ENCODE data around the gene GSK3A.

GSK3A gene

DNA sequence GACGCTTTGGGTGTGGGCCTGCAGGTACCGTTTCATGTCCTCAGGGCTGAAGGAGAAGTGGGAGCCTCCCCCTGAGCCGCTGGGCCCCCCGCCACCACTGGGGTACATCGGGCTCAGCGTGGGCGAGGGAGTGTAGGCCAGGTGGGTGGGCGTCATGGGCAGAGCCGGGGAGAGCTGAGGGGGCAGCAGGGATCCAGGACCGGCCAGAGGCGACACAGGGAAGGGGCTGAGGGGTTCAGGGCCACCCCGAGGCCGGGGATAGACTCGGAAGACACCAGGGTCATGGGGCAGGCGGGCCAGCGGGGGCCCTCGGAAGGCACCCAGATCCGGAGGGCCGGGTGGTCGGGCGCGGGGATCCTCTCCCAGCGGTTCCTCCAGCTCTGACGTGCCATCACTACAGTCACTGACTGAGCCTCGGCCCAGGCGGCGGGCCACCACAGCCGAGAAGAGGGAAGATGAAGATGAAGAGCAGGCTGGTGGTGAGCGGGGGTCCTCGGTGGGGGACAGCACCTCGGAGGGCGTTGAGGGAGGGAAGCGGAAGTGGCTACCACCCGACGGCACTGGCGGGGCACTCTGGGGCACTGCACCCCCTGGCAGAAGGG is 6.8 kb upstream of the GSK3A start:
- DNase-seq (ENCODE audit: low spot score): no peak

DNA sequence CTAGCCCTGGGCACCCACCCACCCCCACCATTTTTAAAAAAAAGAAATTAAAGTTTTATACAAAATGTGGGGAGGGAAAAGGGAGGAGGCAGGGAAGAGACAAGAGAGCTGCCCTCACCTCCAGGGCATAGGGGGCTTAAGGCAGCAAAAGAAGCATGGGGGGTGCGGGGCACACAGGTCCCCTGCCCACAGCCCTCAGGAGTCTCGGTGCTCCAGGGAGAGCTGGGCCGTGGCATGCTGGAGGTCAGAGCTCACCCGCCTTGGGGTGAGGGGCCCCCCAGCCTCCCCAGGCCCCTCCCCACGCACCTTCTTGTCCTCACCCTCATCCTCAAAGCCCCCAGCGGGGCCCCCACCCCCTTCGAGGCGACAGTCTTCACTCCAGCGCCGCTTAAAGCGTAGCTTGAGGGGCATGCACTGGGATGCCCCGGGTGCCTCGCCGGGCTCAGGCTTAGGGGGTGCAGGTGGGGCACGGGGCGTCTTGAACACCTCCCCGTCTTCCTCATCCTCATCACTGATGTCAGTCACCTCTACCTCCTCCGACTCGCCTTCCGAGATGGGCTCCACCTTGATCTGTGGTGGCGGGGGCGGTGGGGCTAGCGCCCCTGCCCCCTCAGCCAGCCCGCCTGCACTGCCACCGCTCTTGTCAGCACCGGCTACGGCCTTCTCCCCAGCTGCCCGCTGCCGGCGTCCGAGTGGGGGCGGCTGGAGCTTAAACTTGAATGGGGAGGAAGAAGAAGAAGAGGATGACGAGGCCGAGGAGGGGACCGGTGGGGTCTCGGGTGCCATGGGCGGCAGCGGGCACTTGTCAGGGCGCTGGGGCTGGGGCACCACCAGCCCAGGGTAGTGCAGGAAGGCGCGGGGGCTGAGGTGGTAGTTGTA is 6.1 kb upstream of the GSK3A start:
- DNase-seq (ENCODE audit: low spot score): no peak

DNA sequence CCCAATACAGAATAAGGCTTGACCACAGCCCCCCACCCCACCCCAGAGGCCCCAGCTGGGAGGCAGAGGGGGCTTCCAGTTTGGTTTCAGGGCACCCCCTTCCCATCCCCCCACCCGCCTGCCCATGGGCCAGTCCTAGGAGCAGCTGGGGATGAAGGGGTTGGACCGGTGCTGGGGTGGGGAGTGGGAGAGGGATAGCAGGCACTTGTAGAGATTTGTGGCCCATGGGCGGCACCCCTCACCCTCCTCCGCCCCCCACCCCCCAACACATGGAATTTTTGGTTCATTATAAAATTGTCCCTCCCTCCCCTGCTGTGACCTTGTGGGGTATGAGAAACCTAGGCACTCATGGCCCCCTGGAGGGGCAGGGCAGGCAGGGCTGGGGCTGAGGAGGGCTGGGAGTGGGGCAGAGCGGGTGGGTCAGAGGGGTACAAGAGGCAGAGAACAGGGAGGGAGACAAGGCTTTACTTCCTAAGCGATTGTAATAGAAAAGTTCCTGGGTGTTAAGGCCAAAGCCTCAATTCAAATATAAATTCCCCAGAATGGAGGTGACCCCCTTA is 5.3 kb upstream of the GSK3A start:
- no peak for DNase-seq (ENCODE audit: low spot score)

DNA sequence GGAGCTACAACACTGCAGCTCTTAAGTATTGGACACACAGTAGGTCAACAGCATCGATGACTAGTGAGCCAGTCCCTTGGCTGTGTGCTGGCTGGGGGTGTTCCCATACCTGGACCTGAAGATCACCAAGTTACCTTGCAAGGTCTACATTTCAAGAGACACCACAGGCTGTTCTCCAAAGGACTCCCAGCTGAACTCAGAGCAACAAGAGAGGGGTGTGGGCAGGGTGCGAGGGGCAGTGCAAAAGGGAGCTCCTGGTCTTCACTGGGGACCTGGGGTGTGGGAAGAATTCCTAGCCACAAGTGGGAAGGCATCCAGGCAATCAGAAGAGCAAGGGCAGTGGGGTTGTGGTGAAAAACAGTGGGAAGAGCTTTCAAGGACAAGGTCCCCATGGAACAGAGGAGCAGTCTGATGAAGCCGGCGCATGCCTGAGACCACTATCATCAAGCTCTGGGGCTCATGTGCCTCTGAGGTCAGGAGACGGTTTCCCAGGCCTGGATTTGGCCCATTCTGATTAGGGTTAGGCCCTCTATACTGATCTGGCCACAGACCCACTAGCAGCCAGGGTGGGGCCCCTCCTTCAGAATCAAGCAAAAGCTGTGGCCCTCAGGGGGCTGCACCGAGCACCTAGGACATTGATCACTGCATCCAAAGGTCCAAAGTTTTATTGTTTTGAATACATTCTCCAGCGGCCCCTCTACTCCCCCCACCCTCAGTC is 4.7 kb upstream of the GSK3A start:
- no peak for DNase-seq (ENCODE audit: low spot score)

DNA sequence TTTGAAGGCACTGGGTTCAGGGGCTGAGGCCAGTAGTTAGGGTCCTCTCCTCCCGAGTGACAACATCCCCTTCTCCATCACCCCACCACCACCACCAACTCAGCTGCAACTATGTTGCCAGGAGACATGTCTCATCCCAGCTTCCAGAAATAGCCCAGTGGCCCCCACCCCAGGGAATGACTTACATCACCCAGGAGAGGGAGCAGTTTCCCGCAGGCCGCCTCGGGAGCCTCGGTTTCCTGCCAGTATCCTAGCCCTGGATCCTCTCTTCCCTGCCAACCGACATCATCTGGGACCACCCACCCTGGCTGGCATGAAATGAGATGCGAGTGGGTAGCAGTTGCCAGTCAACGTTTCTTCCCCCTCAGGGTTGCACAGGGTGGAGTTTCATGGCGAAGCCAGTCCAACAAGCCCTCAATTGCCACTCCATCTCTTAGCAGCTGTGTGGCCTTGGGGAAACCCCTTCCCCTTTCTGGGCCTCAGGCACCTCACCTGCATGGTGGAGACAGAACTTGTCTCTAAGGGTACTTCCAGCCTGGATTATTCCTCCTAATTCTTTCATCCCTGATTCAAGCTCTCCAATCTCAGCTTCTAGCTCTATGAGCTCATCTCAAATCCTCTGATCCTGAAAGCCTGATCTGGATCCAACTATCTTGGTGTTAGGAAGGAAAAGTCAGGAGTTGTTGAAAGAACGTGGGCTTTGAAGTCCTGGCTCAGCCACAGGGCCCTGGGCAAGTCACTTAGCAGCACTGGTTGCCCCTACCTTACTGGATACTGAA is 3.9 kb upstream of the GSK3A start:
- peak; percentile 85 for DNase-seq (ENCODE audit: low spot score)

DNA sequence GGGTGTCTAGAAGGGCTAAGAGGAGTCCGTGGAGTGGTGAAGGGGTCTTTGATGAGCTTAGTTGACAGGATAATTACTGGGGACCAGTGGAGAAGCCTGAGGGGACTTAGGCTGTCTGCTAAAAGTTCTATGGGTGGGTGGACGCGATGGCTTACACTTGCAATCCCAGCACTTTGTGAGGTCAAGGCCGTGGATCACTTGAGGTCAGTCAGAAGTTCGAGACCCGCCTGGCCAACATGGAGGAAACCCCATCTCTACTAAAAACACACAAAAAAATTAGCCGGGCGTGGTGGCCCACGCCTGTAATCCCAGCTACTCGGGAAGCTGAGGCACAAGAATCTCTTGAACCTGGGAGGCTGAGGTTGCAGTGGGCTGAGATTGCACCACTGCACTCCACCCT is 2.8 kb upstream of the GSK3A start:
- no peak for DNase-seq (ENCODE audit: low spot score)

DNA sequence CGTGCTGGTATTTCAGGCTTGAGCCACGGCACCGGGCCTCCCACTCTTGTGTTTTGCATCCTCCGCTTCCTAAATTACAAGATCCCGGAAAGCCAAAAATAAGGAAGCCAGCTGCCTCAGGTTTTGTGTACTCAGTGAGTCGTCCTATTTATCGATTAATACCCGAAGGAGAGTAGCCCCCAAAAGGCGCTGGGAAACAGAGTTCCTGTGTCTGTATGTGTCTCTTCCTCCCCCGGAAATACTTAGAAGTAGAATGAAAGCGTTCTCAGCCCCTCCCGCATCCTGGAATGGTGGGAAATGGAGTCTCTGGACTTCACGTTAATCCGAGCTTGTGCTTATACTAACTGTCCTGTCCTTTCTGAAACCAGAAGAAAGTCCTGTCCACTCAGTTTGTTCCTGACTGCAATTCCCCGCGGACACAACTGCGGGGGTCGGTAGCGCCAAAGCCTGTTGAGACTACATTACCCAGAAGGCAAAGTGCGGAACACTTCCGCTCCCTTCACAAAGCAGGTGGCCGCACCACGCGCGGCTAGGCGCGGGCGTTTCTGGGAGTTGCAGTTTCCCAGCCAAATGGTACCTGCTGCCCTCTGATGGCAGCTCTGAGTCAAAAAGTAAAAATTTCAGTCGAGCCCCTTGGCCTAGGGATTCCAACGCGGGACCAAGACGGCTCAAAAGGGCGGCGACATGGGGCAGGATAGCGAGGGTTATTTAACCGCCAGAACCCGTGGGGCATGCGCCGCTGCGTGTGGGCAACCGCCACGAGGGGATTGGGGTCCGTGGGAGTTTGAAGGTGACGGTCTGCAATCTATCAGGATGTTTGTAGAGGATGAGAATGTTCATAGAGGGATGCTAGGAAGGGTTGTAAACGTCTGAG is 2.2 kb upstream of the GSK3A start:
- DNase-seq (ENCODE audit: low spot score): peak; percentile 83

DNA sequence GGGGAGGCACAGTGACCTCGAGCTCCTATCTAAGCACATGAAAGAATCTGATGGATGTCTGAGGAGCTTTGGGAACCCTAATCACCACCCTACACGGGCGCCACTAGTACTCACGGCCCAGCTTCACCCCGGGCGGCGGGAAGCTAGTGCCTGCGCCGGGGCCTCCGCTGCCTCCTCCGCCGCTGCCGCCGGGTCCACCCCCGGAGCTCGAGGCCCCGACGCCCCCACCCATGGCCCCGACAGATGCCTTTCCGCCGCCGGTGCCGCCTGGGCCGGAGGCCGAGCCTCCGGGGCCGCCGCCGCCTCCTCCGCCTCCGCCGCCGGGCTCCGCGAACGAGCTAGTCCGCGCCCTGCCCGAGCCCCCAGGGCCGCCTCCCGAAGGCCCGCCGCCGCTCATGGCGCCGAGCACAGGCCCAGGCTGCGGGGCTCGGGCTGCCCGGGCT is 312 bp downstream of the GSK3A start:
- peak; percentile 33 for DNase-seq (ENCODE audit: low spot score)

DNA sequence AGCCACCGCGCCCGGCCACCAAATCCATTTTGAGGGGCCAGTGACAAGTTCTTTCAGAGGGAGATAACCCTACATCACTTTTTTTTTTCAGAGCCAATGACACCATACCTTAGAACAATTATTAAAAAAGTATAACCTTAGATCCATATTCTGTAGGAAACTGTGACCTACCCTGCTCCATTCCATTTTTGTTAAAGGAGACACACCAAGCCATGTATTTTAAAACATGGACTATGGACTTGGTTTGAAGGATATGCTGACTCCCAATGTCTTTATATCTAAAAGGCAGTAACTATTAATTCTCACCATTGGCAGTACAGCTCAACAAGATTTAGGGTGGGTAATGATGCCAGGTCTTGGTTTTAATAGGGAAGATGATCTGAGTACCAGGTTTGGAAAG is 1.1 kb downstream of the GSK3A start:
- DNase-seq (ENCODE audit: low spot score): no peak

DNA sequence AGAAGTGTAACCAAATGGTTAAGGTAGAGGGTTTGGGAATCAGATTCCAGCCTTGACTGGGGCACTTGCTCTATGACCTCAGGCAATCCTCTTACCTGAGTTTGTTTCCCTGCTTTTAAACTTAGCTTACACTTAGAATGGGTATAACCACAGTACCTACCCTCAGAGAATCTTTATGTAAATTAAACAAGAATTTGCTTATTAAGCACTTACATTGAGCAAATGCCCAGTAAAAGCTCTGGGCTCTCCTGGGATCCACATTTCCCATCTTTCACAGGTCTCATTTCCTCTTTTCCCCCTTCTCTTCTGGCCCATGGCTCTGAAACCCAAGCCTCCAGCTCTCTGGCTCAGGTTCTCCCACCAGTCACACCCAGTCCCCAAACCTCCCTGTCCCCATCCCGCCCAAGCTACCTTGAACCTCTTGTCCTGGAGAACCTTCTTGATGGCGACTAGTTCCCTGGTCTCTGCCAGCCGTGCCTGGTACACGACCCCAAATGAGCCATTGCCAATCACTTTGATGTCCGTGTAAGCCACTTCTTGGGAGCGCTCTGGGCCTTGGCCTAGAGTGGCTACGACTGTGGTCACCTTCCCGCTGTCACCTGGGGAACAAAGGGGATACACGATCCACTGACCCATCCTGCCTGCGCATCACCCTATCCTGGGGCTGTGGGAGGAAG is 2.7 kb downstream of the GSK3A start:
- DNase-seq (ENCODE audit: low spot score): no peak

DNA sequence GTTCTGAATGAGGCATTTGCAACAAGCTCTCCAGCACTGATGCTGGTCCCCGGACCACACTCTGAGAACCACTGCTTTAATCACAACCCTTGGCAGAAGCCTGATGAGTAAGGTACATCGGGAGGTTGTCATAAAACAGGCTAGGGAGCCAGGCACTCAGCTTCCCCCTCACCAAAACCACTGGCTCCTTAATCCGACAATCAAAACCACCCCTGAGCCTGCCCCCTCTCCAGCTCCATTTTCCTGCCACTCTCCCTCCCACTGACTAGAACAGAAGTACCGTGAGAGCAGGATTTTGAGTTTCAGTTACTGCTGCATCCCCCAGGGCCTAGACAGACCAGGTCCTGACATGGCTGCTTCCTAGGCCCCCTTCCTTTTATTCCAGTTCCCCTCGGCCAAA is 7.2 kb downstream of the GSK3A start:
- no peak for DNase-seq (ENCODE audit: low spot score)

DNA sequence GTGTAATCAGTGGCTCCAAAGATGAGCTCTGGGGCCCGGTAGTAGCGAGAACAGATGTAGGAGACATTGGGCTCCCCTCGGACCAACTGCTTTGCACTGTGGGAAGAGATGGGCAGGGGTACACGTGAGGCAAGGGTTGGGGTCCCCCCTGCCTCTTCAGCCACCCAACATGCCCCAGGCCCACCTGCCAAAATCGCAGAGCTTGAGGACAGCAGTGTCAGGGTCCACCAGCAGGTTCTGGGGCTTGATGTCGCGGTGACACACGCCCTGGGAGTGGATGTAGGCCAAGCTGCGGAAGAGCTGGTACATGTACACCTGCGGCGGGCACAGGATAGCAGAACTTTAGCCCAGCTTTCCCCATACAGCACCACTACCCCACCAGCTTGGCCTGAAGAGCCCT is 8.0 kb downstream of the GSK3A start:
- no peak for DNase-seq (ENCODE audit: low spot score)

DNA sequence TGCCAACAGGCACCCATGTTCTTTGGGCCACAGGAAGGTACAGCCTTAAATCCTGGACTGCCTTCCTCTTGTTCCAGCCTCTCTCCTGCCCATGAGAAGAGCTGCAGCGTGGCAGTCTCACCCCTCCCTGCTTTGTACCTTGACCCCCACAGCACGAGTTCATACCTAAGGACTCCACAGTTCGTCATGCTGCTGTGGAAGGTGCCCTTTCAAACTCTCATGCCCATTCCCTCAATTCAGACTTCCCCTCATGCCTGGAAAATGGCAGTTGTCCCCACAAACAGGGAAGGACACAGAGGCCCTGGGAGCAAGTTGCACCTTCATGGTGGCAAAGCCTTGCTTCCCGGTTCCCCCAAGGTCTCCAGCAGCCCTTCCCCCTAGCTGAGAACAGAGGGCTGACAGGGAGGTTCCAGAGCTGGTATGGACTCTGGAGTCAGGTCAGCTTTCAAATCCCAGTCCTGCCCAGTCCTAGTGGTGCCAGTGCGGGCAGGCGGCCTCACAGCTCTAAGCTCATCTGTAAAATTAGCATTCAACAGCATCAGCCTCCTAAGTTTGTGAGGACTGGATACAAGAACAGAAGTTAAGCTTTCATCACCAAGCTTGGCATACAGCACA is 8.6 kb downstream of the GSK3A start:
- no peak for DNase-seq (ENCODE audit: low spot score)

DNA sequence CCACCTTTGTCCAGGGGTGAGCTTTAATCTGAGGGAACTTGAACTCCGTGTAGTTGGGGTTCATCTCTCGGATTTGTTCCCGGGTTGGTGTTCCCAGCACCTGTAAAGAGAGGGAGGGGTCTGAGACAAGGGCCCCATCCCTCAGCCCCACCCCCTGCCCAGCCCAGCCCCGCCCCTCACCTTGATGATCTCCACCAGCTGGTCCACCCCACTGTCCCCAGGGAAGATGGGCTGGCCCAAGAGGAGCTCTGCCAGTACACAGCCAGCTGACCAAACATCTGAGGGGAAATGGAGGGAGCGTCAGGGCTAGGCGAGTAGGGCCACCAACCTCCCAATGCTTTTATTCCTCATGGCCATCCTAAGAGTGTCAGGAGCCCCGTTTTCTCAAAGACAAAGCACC is 9.3 kb downstream of the GSK3A start:
- no peak for DNase-seq (ENCODE audit: low spot score)

DNA sequence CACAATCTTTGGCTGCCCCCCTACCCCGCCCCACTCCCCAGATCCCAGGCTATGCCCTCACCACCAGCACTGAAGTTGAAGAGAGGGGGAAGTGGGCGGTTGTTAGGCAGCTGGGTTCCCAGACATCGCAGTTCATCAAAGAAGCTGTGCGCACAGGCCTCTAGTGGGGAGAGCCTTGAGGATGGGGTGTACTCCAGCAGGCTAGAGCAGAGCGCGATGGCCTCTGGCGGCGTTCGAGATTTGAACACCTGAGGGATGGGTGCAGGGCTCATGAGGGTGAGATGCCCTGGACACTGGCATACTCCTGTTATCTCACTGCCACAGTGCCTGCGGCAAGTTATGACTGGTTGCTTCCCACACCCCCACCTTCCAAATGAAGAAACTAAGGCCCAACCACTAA is 10.0 kb downstream of the GSK3A start:
- DNase-seq (ENCODE audit: low spot score): no peak

DNA sequence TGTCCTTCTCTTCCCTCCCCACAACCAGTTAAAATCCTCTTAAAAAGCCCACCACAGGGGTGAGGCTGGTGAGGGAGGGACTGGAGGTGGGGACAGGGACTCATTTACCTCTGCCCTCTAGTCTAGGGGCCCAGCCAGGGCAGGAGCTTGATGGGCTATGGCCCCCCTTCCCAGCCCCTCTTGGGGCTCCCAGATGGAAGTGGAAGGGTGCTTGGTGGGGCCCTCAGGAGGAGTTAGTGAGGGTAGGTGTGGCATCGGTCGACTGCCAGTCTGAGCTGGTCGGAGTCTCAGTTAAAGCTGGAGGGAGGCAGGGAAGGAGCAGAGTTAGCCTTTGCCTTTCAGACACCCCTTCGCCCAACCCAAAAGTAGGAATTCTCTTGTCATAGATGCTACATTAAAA is 11.8 kb downstream of the GSK3A start:
- DNase-seq (ENCODE audit: low spot score): no peak

DNA sequence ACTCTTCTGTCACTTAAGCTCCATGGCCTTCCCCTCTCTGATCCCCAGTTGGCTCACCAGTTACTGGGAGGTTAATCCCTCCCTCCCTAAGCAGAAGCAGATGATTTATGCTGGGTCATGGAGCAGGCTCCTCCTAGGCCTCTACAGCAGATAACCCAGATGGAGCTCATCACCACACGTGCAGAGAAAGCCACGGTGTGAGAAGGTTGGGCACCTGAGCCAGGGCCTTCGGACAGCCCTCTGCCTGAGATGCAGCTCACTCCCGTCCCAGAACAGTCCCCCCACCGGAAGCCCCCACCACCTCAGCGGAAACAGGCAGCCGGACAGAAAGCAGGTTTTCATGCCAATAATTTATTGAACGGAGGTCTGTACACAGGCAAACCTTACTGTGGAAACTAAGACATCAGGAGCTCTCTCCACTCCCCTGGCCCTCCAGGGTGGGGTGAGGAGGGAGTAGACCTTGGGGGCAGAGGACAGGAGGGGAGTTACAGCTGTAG is 12.5 kb downstream of the GSK3A start:
- peak; percentile 25 for DNase-seq (ENCODE audit: low spot score)

DNA sequence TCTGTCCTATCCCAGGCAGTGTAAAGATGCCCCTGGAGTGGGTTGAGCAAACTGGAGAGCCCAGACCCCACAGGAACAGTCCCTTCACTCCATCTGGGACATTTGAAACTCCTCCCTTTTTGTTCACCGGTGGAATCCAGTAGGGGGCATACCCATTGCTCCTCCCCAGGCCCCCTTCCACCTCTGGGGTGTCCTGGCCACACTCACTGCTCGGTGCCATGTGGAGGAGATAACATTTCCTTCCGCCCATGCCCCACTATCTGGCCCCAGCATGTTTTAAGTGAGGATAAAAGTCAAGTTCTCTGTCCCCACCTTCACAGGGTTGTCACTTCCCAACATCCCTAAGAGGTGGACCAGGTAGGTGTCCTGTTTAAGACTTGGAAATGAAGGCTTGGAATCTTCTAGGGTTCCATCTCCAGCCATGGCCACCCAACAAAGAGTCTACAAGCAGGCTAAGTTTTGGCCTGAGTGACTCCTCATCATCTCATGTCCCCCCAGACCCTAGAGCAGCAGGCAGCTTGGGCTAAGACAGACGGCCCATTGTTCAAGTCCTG is 13.0 kb downstream of the GSK3A start:
- no peak for DNase-seq (ENCODE audit: low spot score)

DNA sequence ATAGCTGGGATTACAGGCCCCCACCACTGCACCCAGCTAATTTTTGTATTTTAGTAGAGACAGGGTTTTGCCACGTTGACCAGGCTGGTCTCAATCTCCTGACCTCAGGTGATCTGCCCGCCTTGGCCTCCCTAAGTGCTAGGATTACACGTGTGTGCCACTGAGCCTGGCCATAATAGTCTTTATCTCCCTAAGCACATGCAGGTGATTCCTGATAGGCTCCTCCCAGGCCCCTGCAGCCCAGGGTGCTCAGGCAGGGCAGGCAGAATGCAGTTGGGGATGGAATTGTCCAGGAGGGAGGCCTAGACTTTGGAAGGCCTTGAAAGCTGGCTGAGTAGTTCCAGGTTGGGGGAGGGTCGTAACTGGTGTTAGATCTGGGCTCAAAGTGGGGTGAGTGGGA is 13.8 kb downstream of the GSK3A start:
- DNase-seq (ENCODE audit: low spot score): no peak

Measured in GM03348 (cell line).